Activated naive CD4-positive, alpha-beta T cell (primary cell): Measurements from ENCODE around the gene PRR11.
"Not testable (repeated sequence)": the region's sequence is repeated elsewhere in the genome, so short reads cannot be mapped to it uniquely, and the experiment has no call there.

Experiments used
- DNase-seq, 4 experiments: peaks; one replicate each; lab custom pipeline; 2025; lab: John Stamatoyannopoulos, UW

PRR11 gene

GRCh38 chr17:59152925-59153324 is 2.6 kb upstream of the PRR11 start:
- DNase-seq = no peak

DNA sequence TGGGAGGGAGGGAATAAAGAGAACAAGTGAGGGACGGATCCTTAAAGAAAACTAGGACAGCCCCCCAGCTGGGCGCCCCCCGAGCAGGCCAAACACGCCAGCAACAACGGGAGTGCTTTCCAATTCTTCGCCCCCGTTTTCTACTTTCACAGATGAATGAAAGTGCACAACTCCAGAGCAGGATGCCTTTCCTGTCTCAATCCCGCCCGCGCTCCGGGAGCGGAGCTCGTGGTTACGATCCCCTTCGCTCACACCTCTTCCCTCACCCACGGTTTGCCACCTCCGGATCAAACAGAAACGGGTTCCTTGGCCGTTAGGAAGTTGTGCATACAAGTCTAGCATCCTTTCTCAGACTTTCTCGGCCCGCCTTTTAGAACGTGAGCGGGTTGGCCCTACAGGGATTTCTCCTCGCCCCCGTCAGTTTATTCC is 1.2 kb upstream of the PRR11 start:
- no peak for DNase-seq

DNA sequence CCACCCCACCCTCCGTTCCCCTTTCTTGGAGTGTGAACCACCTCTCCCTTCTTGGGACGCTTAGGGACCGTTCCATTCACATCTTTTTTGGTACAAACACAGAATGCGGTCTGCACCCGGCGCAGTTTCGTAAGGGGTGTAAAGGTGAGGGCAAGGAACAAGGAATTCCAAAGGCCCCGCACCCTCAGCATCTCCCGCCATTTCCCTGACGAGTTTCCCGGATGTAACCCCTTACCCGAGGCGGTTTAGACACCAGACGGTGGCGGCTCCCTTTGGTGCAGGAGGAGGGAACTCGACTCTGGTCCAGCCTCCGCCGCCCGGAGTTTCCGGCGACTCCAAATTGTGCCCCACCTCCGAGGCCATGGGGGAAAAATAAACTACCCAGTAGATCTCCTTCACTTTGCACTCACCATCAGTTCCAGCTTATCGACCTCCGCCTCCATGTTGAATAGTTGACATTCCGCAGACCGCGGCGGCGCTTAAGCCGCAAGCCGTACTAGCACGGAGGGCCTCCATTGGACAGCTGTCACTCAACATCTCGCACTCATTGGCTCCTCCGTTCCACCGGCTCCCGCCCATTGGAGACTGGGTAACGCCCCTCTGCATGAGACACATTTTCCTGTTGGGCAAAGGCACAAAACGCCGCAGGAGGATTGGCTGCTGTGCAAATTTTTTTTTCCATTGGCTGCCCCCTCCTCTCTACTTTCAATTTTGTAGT is 666 bp upstream of the PRR11 start, which contains the start of gene SKA2:
Gene SKA2 (minus strand): TSS at position 466 of the 718 bp plus-strand sequence. CDS start 23 bp downstream, at position 443.
- peak; percentile 77 to 91 (median 88) for DNase-seq

DNA sequence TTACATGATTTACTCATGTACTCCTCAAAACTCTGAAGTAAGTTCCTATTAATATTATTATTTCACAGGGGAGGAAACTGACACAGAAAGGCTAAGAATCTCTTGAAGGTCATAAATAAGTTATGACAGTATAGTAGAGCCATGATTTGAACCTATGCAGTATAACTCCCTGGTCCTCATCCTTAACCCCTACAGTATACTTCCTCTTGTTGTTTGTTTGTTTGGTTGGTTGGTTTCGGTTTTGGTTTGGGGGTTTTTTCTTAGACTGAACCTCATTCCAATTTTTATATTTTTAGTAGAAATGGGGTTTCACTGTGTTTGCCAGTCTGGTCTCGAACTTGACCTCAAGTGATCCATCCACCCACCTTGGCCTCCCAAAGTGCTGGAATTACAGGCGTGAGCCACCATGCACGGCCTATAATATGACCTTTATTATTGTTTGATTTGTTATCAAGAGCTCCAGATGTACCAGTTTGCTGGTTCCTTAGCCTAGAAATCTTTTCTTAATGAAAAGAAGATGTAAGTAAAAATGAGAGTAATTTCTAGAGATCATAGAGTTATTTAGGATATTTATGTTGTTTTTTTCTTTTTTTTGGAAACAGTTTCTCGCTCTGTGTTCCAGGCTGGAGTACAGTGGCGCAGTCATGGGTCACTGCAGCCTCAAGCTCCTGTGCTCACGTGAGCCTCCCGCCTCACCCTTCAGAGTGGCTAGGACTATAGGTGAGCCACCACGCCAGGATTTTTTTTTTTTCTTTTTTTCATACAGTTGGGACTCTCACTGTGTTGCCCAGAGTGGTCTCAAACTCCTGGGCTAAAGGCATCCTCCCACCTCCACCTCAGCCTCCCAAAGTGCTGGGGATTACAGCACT is 4.8 kb downstream of the PRR11 start:
- DNase-seq = no peak

DNA sequence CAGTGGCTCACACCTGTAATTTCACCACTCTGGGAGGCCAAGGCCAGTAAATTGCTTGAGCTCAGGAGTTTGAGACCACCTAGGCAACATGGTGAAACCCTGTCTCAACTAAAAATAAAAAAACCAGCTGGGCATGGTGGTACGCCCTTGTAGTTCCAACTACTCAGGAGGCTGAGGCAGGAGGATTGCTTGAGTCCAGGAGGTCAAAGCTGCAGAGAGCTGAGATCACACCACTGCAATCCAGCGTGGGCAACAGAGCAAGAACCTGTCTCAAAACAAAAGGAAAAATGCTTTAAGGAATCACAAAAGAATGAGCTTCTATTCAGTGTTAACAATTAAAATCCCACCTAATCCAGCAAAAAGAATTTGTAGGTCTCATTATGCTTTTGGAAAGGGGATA is 5.9 kb downstream of the PRR11 start:
- DNase-seq = no peak

DNA sequence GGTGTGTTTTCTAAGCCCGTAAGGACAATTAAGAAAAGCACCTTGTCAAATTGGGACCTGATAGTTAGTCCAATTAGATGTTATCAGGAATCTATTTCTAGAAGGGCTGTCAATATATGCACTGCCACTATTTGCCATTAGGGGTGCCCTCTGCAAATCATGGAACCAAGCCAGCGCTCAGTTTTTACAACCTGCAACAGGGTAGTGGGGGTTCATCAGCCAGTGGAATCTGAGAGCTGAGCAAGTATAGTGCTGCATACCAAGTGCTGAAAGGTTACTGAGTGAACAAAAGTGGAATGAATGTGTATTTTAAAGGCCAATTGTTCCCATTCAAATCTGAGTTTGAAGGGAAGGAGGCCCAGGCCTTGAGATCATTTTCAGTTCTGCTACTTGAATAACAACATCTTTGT is 10.4 kb downstream of the PRR11 start:
- peak in 1 of 4 experiments; percentile 6 for DNase-seq

DNA sequence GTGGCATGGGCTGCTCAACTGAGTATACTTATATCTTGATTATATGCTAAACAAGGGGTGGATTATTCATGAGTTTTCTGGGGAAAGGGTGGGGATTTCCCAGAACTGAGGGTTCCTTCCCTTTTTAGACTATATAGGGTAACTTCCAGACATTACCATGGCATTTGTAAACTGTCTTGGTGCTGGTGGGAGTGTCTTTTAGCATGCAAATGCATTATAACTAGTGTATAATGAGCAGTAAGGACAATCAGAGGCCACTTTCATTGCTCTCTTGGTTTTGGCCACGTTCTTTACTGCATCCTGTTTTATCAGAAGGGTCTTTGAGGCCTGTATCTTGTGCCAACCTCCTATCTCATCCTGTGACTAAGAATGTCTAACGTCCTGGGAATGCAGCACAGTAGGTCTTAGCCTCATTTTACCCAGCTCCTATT is 12.0 kb downstream of the PRR11 start:
- DNase-seq = no peak

- DNase-seq = no peak
Measured at GRCh38 chr17:59172436-59173004, 17.0 kb downstream of the PRR11 start.

- DNase-seq = no peak
Measured at GRCh38 chr17:59174671-59175070, 19.1 kb downstream of the PRR11 start.

- DNase-seq = no peak
Measured at GRCh38 chr17:59175076-59175475, 19.5 kb downstream of the PRR11 start.

GRCh38 chr17:59178266-59178985 is 22.9 kb downstream of the PRR11 start:
- DNase-seq = no peak

DNA sequence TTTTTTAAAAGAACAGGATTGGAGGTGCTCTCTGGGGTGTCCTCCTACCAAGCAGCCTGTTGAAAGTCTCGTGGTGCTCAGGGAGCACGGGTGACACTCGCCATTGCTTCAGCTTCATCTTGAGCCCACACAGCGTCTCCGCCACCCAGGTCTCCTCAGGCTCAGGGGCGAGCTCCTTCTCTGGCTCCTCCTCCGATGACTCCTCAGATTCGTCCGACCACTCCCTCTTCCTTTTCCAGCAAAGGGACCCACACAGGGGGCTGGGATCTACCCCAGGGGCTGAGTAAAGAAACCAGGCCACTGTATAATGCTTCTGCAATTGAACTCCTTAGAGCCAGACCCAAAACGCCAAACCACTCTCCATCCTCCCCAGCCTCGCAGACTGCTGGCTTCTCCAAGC is 24.1 kb downstream of the PRR11 start:
- not testable (repeated sequence) for DNase-seq

- DNase-seq = no peak
Measured at GRCh38 chr17:59180626-59181025, 25.1 kb downstream of the PRR11 start.

DNA sequence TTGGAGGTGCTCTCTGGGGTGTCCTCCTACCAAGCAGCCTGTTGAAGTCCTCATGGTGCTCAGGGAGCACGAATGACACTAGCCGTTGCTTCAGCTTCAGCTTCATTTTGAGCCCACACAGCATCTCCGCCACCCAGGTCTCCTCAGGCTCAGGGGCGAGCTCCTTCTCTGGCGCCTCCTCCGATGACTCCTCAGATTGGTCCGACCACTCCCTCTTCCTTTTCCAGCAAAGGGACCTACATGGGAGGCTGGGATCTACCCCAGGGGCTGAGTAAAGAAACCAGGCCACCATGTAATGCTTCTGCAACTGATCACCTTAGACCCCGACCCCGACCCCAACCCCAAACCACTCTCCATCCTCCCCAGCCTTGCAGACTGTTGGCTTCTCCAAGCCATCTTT is 25.9 kb downstream of the PRR11 start:
- no peak for DNase-seq

- no peak for DNase-seq
Measured at GRCh38 chr17:59185997-59186396, 30.5 kb downstream of the PRR11 start.

DNA sequence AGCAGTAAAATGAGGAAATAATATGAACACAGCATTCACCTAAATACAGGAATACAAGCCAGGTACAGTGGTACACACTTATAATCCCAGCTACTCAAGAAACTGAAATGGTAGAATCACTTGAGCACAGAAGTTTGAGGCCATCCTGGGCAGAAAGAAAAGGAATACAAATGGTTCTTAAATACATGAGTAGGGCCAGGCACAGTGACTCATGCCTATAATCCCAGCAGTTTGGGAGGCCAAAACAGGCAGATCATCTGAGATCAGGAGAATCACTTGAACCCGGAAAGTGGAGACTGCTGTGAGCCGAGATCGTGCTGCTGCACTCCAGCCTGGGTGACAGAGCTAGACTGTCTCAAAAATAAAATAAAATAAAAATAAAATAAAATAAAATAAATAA is 31.3 kb downstream of the PRR11 start:
- no peak for DNase-seq

DNA sequence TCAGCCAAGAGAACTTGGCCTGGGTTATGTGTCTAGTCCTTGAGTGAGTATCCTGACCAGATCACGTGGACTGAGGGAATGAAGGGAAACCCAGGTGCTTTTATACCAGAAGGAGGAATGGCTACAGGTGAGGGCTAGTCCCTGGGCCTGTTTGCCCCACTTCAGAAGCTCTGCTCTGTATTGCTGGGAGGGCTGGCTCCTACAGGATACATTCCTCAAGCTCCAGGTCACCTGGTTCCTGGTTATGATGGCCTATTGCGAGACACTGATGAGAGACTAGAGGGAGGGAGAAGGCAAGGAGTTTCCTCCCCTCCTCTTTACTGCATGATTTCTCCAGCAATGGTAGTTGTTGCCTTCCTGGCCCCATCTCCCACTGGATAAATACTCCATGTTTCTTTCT is 35.3 kb downstream of the PRR11 start:
- DNase-seq = no peak

DNA sequence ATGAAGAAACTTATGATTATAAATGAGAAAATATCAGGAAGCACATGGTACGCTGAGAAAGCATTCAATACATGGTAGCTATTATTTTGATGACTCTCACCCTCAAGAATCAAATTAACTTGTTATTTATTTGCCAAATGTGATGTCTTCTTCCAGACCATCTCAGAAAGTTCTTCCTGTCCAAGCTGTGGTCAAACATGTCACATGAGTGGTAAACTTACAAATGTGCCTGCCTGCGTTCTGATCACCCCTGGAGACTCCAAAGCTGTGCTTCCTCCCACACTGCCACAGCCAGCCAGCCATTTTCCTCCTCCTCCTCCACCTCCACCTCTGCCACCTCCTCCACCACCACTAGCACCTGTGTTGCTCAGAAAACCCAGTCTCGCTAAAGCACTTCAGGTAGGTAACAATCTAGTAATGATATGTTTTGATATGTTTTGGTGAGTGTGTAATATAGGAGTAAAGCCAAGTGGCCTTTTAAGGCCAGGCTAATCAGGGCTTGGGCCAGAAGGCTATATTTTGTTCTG is 37.9 kb downstream of the PRR11 start:
- DNase-seq = no peak

GRCh38 chr17:59199398-59199797 is 43.9 kb downstream of the PRR11 start:
- DNase-seq = no peak

DNA sequence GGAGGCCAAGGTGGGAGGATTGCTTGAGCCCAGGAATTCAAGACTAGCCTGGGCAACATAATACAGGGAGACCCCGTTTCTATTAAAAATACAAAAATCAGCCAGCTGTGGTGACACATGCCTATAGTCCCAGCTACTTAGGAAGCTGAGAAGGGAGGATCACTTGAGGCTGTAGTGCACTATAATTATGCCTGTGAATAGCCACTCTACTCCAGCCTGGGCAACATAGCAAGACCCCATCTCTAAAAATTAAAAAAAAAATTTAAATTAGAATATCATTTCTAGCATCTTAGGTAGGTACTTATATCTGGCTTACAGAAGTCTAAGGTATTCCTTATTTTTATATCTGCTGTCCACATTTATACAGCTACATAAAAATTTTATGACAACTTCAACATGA is 46.8 kb downstream of the PRR11 start:
- DNase-seq = no peak

- DNase-seq = no peak
Measured at GRCh38 chr17:59219370-59219769, 63.8 kb downstream of the PRR11 start.

GRCh38 chr17:59219992-59220327 is 64.4 kb downstream of the PRR11 start:
- no peak for DNase-seq
